A549 (cell line): ENCODE results near the gene FGFR2. TPM values are rescaled to one million over a fixed set of nuclear protein-coding genes. Genes with fewer than 3 reads are reported as not detected.

Source experiments
- ATAC-seq, 2 experiments: fragments of 200-7000 bp in 1 of 2; fragments of >200 bp in 1 of 2; cut with Nextera tagmentation in 1 of 2; cut with Tn5 transposase in 1 of 2; 3 replicates each; pipeline versions ENCODE4 v1.8.0 to v1.9.1; 2018 to 2020; ENCODE audit warnings: mild to moderate bottlenecking in 1 of 2, moderate library complexity in 1 of 2
- CTCF ChIA-PET: fragments of 300-600 bp; sonication (Branson Sonifier 250); formaldehyde crosslinking; extraction: SDS; loops from one replicate; lab custom pipeline; 2021; ENCODE audit warnings: antibody characterized with exemption, inconsistent platforms; lab: Yijun Ruan, JAX
- POLR2A ChIA-PET: fragments of 350-600 bp; formaldehyde crosslinking; extraction: SDS; loops from one replicate; lab custom pipeline; 2021; ENCODE audit warnings: antibody characterized with exemption, inconsistent platforms; lab: Yijun Ruan, JAX
- DNase-seq, 2 experiments: peaks; one replicate each; pipeline versions ENCODE4 v3.0.0 to v3.0.0-alpha.2; 2011 to 2016; ENCODE audit warnings: low read depth in 1 of 2, low spot score in 1 of 2
- FAIRE-seq: peaks from 2 replicates; lab custom pipeline; 2011; peaks lifted over from hg19 to GRCh38; lab: Jason Lieb, UNC
- H3K27ac ChIP-seq, 2 experiments: fragments of >200 bp; sonication (Bioruptor Twin); formaldehyde crosslinking; 3 replicates each; pipeline ENCODE4 v1.5.1; 2016 to 2017
- H3K4me1 ChIP-seq: fragments of >200 bp; sonication (Bioruptor Twin); formaldehyde crosslinking; 3 replicates; pipeline ENCODE4 v1.6.1; 2016
- H3K4me2 ChIP-seq: fragments of >200 bp; sonication (Bioruptor Twin); formaldehyde crosslinking; 3 replicates; pipeline ENCODE4 v1.6.1; 2016
- H3K4me3 ChIP-seq: fragments of >200 bp; sonication (Bioruptor Twin); formaldehyde crosslinking; 3 replicates; pipeline ENCODE4 v1.5.1; 2016
- H3K9me3 ChIP-seq: fragments of >200 bp; sonication (Bioruptor Twin); formaldehyde crosslinking; 3 replicates; pipeline ENCODE4 v1.6.1; 2016
- E2F6 ChIP-seq: IDR thresholded peaks from 2 replicates; pipeline ENCODE4 v1.6.1; 2012; ENCODE audit warnings: low read depth, borderline replicate concordance
- ESRRA ChIP-seq: fragments of 150-350 bp; IDR thresholded peaks from 2 replicates; pipeline ENCODE4 v1.6.1; 2014; ENCODE audit warnings: mild to moderate bottlenecking, low read length, borderline replicate concordance
- FOSL2 ChIP-seq, 2 experiments: fragments of 450-650 bp in 1 of 2; fragments of >200 bp in 1 of 2; sonication (Bioruptor Twin) in 1 of 2; formaldehyde crosslinking; IDR thresholded peaks; 2 replicates each; pipeline versions ENCODE4 v1.5.0 to v1.6.1; 2016 to 2020; ENCODE audit warnings: mild to moderate bottlenecking in 1 of 2, moderate library complexity in 1 of 2
- GATA3 ChIP-seq: IDR thresholded peaks from 2 replicates; pipeline ENCODE4 v1.6.1; 2012; ENCODE audit warnings: borderline replicate concordance
- HOXB5 ChIP-seq: fragments of 250-450 bp; sonication (Bioruptor Pico); IDR thresholded peaks from 2 replicates; pipeline ENCODE4 v1.5.0; 2020; ENCODE audit warnings: mild to moderate bottlenecking, moderate library complexity
- KDM1A ChIP-seq: fragments of 200-600 bp; sonication (generic); IDR thresholded peaks from 2 replicates; pipeline ENCODE4 v1.6.1; 2016; ENCODE audit warnings: low read depth, mild to moderate bottlenecking
- MYC ChIP-seq: IDR thresholded peaks from 2 replicates; pipeline ENCODE4 v1.6.1; 2012; ENCODE audit warnings: mild to moderate bottlenecking, inconsistent platforms, low read length, improper control_type of control experiment, borderline replicate concordance
- PBX3 ChIP-seq: IDR thresholded peaks from 2 replicates; pipeline ENCODE4 v1.6.1; 2012
- POLR2AphosphoS2 ChIP-seq: conservative IDR thresholded peaks from 2 replicates; pipeline ENCODE4 v1.6.1; 2012; ENCODE audit warnings: low read length, improper control_type of control experiment, inconsistent platforms
- RFX5 ChIP-seq: fragments of 450-650 bp; IDR thresholded peaks from 2 replicates; pipeline ENCODE4 v1.7.1; 2014; ENCODE audit warnings: antibody characterized with exemption, mild to moderate bottlenecking, moderate library complexity
- SMC3 ChIP-seq: fragments of >200 bp; sonication (Bioruptor Twin); formaldehyde crosslinking; IDR thresholded peaks from 3 replicates; pipeline ENCODE4 v1.6.1; 2018; ENCODE audit warnings: inconsistent platforms
- TP53 ChIP-seq: fragments of 250-450 bp; sonication (Bioruptor Pico); IDR thresholded peaks from 2 replicates; pipeline ENCODE4 v1.5.0; 2021; ENCODE audit warnings: mild to moderate bottlenecking, moderate library complexity
- ZNF302 ChIP-seq: fragments of 250-450 bp; sonication (Bioruptor Pico); IDR thresholded peaks from 2 replicates; pipeline ENCODE4 v1.9.0; 2021; ENCODE audit warnings: inconsistent platforms, mild to moderate bottlenecking, moderate library complexity
- WGBS: methylation state at CpG from one replicate; pipeline ENCODE4 v1.1.6; 2017; ENCODE audit errors: missing lambda C conversion rate; 5-methylcytosine and 5-hydroxymethylcytosine counted together
- polyA plus RNA-seq, 4 experiments: library from polyadenylated mRNA; depleted of rRNA in 3 of 4; stranded (reverse); fragments of >200 nt; fragmentation: RNase III in 1 of 4; extraction: RNeasy Plus Mini Kit Qiagen cat#74134 plus additional on column Dnase treatment in 1 of 4; gene quantifications; 2 replicates in 3 of 4; 3 replicates in 1 of 4; pipeline ENCODE4 v1.2.3, GENCODE V29; 2011 to 2017
- TF ChIP-seq, protein P1 (sequence below): fragments of 150-350 bp; IDR thresholded peaks from 2 replicates; pipeline ENCODE4 v1.6.1; 2014; ENCODE audit warnings: low read depth, mild to moderate bottlenecking, low read length
- TF ChIP-seq, protein P2 (sequence below): fragments of 250-450 bp; sonication (Bioruptor Pico); IDR thresholded peaks from 2 replicates; pipeline ENCODE4 v1.5.0; 2021; ENCODE audit warnings: mild to moderate bottlenecking, moderate library complexity, borderline replicate concordance

The FGFR2 gene
- polyA plus RNA-seq, 2 of the 4 experiments (the other 2 are of a cell fraction): 0.16 to 0.22 TPM

GRCh38 chr10:121601458-121601857 is 3.2 kb upstream of the FGFR2 start:
- Histone ChIP-seq H3K4me2 (no peak overlapping the region), H3K4me3 (no peak overlapping the region), H3K4me1 (peaks cover 14% of the 10 kb centered on the region; the same call in 2 of the 3 replicates), H3K27ac (no peak overlapping the region), H3K9me3 (no peaks in the 10 kb centered on the region)
- no peak for TF ChIP-seq TP53 (CRISPR knock-in tag)
- TF ChIP-seq MYC: no peak
- TF ChIP-seq HOXB5 (CRISPR knock-in tag): no peak
- no peak for ATAC-seq
- CTCF ChIA-PET: interaction anchor here (1.3 to 2.3 kb wide), 2 partner anchors 14 to 658 kb away, joined by 3 to 7 read pairs; no protein-coding TSS in a partner anchor
- WGBS: 85% methylated on average over 11 of the region's 11 CpGs
- FAIRE-seq: no peak
- POLR2A ChIA-PET: no interaction called here
- no peak for DNase-seq

DNA sequence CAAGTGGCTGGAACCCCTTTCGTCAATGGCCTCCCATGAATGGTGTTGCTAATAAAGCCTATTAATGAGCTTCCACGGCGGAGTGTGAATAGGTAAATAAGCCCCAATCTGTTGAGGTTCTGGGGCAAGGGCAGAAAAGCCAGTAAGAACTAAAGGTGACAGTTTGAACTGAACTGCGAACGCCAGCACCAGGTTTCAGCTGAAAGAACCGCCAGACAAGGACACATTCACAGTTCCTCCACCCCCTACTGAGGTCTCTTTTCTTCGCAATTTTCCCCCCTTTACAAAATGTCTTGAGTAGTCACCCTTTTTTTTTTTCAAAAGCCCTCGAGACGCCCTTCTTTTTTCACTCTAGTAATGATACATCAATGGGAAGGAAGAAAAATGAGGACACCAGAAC is 2.4 kb upstream of the FGFR2 start:
- Histone ChIP-seq H3K9me3 (no peaks in the 10 kb centered on the region), H3K4me2 (no peak overlapping the region), H3K27ac (no peak overlapping the region), H3K4me1 (peaks cover 14% of the 10 kb centered on the region; the same call in 2 of the 3 replicates), H3K4me3 (no peak overlapping the region)
- POLR2A ChIA-PET: no interaction called here
- ATAC-seq: no peak
- CTCF ChIA-PET: interaction anchor here (0.5 to 2.7 kb wide), 5 partner anchors 8 to 657 kb away, joined by 3 to 15 read pairs (median 3); no protein-coding TSS in a partner anchor
- DNase-seq: no peak
- FAIRE-seq: no peak
- TF ChIP-seq HOXB5 (CRISPR knock-in tag) (no peak), E2F6 (no peak), SMC3 (no peak), ESRRA (no peak), MYC (no peak)
- 48% methylated on average over 9 of the region's 9 CpGs for WGBS

- ChIA-PET CTCF (interaction anchor here (0.6 to 2.7 kb wide), 2 partner anchors 8 to 945 kb away, joined by 3 to 15 read pairs; no protein-coding TSS in a partner anchor), POLR2A (no interaction called here)
- no peak for ATAC-seq
- TF ChIP-seq E2F6 (no peak), GATA3 (no peak), ESRRA (no peak), POLR2AphosphoS2 (no peak), PBX3 (no peak), RFX5 (no peak), MYC (no peak), FOSL2 (IDR thresholded peaks at IDR 0.05) (no peak), FOSL2 (CRISPR knock-in tag; IDR thresholded peaks at IDR 0.05) (no peak), ZNF302 (no peak), KDM1A (no peak)
- TF ChIP-seq, protein P1, sequence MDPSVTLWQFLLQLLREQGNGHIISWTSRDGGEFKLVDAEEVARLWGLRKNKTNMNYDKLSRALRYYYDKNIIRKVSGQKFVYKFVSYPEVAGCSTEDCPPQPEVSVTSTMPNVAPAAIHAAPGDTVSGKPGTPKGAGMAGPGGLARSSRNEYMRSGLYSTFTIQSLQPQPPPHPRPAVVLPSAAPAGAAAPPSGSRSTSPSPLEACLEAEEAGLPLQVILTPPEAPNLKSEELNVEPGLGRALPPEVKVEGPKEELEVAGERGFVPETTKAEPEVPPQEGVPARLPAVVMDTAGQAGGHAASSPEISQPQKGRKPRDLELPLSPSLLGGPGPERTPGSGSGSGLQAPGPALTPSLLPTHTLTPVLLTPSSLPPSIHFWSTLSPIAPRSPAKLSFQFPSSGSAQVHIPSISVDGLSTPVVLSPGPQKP: no peak
- TF ChIP-seq, protein P2, sequence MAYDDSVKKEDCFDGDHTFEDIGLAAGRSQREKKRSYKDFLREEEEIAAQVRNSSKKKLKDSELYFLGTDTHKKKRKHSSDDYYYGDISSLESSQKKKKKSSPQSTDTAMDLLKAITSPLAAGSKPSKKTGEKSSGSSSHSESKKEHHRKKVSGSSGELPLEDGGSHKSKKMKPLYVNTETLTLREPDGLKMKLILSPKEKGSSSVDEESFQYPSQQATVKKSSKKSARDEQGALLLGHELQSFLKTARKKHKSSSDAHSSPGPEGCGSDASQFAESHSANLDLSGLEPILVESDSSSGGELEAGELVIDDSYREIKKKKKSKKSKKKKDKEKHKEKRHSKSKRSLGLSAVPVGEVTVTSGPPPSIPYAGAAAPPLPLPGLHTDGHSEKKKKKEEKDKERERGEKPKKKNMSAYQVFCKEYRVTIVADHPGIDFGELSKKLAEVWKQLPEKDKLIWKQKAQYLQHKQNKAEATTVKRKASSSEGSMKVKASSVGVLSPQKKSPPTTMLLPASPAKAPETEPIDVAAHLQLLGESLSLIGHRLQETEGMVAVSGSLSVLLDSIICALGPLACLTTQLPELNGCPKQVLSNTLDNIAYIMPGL: no peak
- Histone ChIP-seq H3K9me3 (no peaks in the 10 kb centered on the region), H3K4me1 (peaks cover 14% of the 10 kb centered on the region; the same call in 2 of the 3 replicates), H3K4me2 (no peak overlapping the region), H3K4me3 (no peak overlapping the region), H3K27ac (no peak overlapping the region)
- FAIRE-seq: no peak
- DNase-seq: no peak
- 54% methylated on average over 8 of the region's 8 CpGs for WGBS
Measured at GRCh38 chr10:121599947-121600346, 1.7 kb upstream of the FGFR2 start.
